ENCODE measurements around the gene GALR2.
A peak's percentile ranks its signal among the peaks of the same experiment; 100 is the strongest.
"Not testable (repeated sequence)": the region's sequence is repeated elsewhere in the genome, so short reads cannot be mapped to it uniquely, and the experiment has no call there.

The GALR2 gene

GRCh38 chr17:76051561-76051960 is 23.0 kb upstream of the GALR2 start:
- TF ChIP-seq, protein P1, sequence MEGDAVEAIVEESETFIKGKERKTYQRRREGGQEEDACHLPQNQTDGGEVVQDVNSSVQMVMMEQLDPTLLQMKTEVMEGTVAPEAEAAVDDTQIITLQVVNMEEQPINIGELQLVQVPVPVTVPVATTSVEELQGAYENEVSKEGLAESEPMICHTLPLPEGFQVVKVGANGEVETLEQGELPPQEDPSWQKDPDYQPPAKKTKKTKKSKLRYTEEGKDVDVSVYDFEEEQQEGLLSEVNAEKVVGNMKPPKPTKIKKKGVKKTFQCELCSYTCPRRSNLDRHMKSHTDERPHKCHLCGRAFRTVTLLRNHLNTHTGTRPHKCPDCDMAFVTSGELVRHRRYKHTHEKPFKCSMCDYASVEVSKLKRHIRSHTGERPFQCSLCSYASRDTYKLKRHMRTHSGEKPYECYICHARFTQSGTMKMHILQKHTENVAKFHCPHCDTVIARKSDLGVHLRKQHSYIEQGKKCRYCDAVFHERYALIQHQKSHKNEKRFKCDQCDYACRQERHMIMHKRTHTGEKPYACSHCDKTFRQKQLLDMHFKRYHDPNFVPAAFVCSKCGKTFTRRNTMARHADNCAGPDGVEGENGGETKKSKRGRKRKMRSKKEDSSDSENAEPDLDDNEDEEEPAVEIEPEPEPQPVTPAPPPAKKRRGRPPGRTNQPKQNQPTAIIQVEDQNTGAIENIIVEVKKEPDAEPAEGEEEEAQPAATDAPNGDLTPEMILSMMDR (IDR thresholded peaks at IDR 0.05; ENCODE audit: insufficient read depth, low read depth, low read length, missing control alignments) = no peak
- no peak for DNase-seq (ENCODE audit: low read depth)
- peak overlapping the region; percentile 32 for H3K4me3 ChIP-seq (ENCODE audit: low read length)

DNA sequence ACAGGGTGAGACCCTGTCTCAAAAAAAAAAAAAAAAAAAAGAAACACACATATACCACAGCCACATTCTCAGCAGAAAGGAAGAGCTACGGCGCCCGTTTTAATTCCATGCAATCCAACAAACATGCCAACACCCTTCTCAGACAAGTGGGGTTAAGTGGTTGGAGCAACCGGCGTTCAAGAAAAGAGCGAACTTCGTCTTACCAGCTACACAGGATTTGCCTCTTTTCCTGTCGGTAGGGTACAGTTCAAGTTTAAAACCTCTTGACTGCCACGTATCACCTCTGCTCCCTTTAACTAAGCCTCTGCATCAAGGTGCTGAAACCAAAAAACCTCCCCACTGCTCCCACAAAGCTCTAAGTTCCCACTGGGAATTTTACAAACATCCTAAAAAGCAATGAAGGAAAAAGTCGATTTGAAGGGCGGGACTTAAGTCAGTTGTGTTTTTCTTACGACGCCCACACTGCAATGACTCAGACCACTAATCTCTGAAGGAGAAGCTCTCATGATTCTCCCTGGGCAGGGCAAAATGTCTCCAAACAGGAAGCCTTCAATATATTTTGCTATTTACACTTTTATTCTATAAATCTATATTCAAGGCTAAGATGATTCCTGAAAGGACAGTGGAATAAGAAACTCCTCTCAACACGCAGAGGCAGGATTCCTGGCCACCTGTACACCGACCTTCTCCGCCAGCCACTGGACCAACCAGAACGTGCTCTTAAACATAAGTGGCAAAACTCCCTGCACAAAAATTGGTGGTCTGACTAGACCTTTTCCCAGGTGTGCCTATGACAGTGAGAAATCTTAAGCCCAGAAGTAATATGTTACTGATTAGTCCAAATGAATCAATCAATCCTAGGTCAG is 21.1 kb upstream of the GALR2 start:
- TF ChIP-seq, protein P1 (IDR thresholded peaks at IDR 0.05; ENCODE audit: insufficient read depth, low read depth, low read length, missing control alignments) = no peak
- peak; percentile 94 for DNase-seq (ENCODE audit: low read depth)
- H3K4me3 ChIP-seq (ENCODE audit: low read length) = peak overlapping the region; percentile 60

GRCh38 chr17:76054112-76054476 is 20.5 kb upstream of the GALR2 start:
- TF ChIP-seq, protein P1 (IDR thresholded peaks at IDR 0.05; ENCODE audit: insufficient read depth, low read depth, low read length, missing control alignments) = no peak
- peak overlapping the region; percentile 31 for H3K4me3 ChIP-seq (ENCODE audit: low read length)
- DNase-seq (ENCODE audit: low read depth) = peak; percentile 93

DNA sequence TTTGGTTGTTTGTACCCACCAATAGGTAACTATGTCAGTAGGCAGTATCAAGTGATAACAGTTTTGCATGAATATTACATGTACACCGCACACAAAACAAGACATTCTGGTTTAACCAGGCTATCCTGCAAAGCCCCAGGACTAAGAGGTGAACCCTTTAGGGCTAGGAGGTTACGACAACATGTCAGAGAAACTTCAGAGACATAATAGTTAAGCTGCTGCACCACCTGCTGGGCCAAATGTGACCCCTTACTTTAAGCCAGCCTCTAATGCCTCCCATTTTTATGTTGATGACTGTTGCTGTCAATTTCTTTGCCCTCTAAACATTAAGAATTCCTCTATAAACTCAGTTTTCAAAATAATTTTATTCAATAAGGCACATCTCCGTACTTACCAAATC is 17.7 kb upstream of the GALR2 start:
- TF ChIP-seq, protein P1 (IDR thresholded peaks at IDR 0.05; ENCODE audit: insufficient read depth, low read depth, low read length, missing control alignments) = peak; percentile 46
- H3K4me3 ChIP-seq (ENCODE audit: low read length) = no peak overlapping the region
- DNase-seq (ENCODE audit: low read depth) = peak; percentile 67

DNA sequence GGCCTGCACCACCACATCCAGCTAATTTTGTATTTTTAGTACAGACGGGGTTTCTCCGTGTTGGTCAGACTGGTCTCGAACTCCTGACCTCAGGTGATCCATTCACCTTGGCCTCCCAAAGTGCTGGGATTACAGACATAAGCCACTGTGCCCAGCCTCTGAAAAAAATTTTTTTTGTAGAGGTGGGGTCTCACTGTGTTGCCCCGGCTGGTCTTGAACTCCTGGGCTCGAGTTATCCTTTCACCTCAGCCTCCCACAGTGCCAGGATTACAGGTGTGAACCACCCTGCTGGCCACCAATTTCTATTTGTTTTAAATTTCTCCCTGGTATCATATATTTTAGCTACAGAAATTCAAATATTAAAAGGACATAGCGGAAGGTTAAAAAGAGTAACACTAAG is 16.3 kb upstream of the GALR2 start:
- not testable (repeated sequence) for H3K4me3 ChIP-seq (ENCODE audit: low read length); DNase-seq (ENCODE audit: low read depth)

DNA sequence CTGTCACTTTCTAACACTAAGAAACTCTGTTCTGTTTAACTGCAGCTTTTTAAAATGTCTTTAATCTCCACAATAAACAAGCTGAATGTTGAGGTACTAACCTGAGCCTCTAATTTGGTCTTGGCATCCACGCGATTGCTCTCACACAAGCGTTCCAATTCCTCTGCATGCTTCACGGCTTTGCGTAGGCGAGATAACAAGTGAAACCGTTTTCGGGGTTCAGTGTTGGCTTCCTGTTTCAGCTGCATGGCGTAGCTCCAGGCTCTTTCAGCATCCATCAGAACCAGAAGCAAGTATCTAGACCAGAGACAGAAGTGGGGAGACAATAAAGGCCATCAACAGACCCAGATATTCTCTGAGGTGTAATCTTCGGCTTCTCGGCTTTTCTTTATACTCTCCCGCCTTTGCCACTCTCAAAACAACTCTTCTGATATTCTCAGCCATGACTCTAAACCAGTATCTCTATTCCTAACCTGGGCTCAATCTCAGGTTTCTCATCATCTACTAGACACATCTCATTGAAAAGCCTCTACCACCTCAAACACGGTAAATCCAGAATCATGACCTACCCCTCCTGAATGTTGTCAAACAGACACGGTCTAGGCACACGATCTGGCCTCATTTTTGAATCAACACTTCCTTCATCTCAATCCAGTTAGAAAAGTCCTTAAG is 10.6 kb upstream of the GALR2 start:
- no peak overlapping the region for H3K4me3 ChIP-seq (ENCODE audit: low read length)
- TF ChIP-seq, protein P1 (IDR thresholded peaks at IDR 0.05; ENCODE audit: insufficient read depth, low read depth, low read length, missing control alignments) = no peak
- no peak for DNase-seq (ENCODE audit: low read depth)

DNA sequence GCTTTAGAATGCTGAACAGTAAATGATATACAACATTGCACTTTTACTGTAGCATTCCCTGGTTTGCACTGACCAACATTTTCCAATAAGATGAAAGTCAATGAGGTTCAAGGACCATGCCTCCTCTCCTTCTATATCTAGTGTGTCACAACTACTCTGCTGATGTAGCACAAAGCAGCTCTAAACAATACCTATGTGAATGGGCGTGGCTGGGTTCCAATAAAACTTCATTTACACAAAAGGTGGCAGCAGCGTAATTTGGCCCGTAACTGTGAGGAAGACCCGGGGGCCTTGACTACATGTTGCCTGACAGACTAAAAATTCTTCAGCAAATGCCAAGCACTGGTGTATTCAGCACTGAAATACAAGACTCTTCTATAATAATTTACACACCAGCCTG is 8.8 kb upstream of the GALR2 start:
- no peak overlapping the region for H3K4me3 ChIP-seq (ENCODE audit: low read length)
- DNase-seq (ENCODE audit: low read depth) = no peak
- TF ChIP-seq, protein P1 (IDR thresholded peaks at IDR 0.05; ENCODE audit: insufficient read depth, low read depth, low read length, missing control alignments) = no peak
